ENCODE measurements around the gene TSEN2. TPM values are rescaled to one million over a fixed set of nuclear protein-coding genes. Genes with fewer than 3 reads are reported as not detected.

Gene TSEN2
- polyA plus RNA-seq, 3 donors, result 3.2 to 7.3 (median 3.9) TPM

DNA sequence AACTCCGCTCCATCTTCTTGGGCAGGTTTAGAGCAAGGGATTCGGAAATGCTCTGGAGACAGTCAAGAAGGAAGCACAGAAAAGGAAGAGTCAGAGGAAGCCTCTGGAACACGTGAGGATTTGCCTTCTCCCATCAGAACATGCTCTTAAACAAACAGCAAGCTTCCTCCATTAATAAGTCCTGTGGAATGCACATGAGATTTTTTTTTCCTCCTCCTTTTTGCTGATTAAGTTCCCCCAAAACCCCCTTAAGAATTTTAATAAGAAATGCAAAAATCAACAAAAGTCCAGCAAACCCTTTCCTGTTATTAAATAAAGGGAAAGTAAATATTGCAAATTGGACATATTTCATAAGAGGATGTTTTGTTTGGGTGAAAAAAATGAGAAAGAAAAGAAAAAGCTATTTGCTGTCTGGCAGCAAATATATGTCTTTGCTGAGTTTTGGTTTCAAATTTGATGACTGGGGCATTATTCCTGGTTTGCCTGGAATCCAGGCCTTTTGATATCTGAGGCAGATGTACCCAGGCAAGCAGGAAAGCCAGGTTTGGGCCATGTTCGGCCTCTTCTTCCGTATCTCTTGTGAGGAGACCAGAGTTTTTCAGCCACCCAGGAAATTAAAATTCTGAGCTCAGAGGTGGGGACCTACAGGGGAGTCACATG lies 7.9 kb upstream of the TSEN2 start:
- WGBS (ENCODE audit: insufficient coverage), result 100% methylated on average over 4 of the region's 5 CpGs
- H2AFZ ChIP-seq (ENCODE audit: insufficient read depth, low read depth, low read length, poor library complexity, severe bottlenecking), result peak overlapping the region; percentile 8
- DNase-seq, result no peak

DNA sequence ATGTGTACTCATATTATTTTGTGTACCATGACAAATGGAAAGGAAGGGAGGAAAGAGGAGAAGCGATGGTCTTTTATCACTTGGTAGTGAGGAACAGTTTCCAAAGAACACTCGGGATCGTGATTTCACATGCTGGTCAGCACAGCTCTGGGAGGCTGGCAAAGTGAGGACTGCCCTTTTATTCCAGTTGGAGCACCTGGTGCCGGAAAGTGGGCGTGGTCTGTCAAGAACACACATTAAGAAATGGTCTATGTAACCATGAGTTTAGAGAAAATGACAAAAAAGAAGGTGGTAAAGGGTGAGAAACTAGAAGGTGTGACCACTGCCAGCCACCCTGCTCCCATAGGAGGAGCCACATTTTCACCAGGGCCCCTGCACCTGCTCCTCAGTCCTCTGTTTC lies 7.0 kb upstream of the TSEN2 start:
- H4K20me1 ChIP-seq (ENCODE audit: insufficient read depth, low read length), result no peaks in the 10 kb centered on the region
- H3K9me3 ChIP-seq (replicated peaks in 1 of 2; ENCODE audit: control insufficient read depth in 1 of 2, insufficient read depth in 1 of 2, low read length in 2 of 2), result no peaks in the 10 kb centered on the region
- peaks cover 9 to 11% of the 10 kb centered on the region in 2 donors for H3K4me1 ChIP-seq (ENCODE audit: control insufficient read depth in 1 of 2, insufficient read depth in 2 of 2, low read length in 2 of 2)
- 100% methylated on average over 4 of the region's 5 CpGs for WGBS (ENCODE audit: insufficient coverage)
- no peaks in the 10 kb centered on the region for H3K36me3 Mint-ChIP-seq
- H2AFZ ChIP-seq (ENCODE audit: insufficient read depth, low read depth, low read length, poor library complexity, severe bottlenecking), result no peak overlapping the region
- no peak for DNase-seq
- H3K27me3 ChIP-seq (ENCODE audit: control insufficient read depth in 2 of 2, insufficient read depth in 2 of 2, low read length in 2 of 2), result no peaks in the 10 kb centered on the region
- no peak overlapping the region for H3K27ac Mint-ChIP-seq
- H3K4me3 Mint-ChIP-seq, result no peak overlapping the region
- no peaks in the 10 kb centered on the region for H3K9me3 Mint-ChIP-seq
- TF ChIP-seq, protein P1, sequence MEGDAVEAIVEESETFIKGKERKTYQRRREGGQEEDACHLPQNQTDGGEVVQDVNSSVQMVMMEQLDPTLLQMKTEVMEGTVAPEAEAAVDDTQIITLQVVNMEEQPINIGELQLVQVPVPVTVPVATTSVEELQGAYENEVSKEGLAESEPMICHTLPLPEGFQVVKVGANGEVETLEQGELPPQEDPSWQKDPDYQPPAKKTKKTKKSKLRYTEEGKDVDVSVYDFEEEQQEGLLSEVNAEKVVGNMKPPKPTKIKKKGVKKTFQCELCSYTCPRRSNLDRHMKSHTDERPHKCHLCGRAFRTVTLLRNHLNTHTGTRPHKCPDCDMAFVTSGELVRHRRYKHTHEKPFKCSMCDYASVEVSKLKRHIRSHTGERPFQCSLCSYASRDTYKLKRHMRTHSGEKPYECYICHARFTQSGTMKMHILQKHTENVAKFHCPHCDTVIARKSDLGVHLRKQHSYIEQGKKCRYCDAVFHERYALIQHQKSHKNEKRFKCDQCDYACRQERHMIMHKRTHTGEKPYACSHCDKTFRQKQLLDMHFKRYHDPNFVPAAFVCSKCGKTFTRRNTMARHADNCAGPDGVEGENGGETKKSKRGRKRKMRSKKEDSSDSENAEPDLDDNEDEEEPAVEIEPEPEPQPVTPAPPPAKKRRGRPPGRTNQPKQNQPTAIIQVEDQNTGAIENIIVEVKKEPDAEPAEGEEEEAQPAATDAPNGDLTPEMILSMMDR (IDR thresholded peaks at IDR 0.05), result no peak
- H3K36me3 ChIP-seq (replicated peaks in 1 of 2; ENCODE audit: control insufficient read depth in 1 of 2, insufficient read depth in 2 of 2, low read length in 2 of 2), result no peaks in the 10 kb centered on the region
- H3K4me1 Mint-ChIP-seq, result peaks cover 18% of the 10 kb centered on the region
- H3K4me3 ChIP-seq (replicated peaks in 1 of 3; ENCODE audit: low read depth in 2 of 3, low read length in 3 of 3), result no peak overlapping the region
- H3K79me2 ChIP-seq (ENCODE audit: insufficient read depth, low read length), result no peaks in the 10 kb centered on the region
- no peak overlapping the region for H3K9ac ChIP-seq (ENCODE audit: insufficient read depth, low read length, poor library complexity, severe bottlenecking)
- H3K27ac ChIP-seq (ENCODE audit: low read depth in 1 of 2, low read length in 2 of 2), result no peak overlapping the region
- no peak overlapping the region for H3K4me2 ChIP-seq (replicated peaks; ENCODE audit: extremely low read depth, low read length, poor library complexity, severe bottlenecking)
- intact Hi-C loops (cut with micrococcal nuclease), result loop anchor here in 1 of 2 donors (5.0 kb wide), 1 partner anchor 70 kb away; no protein-coding TSS in a partner anchor
- peaks cover 0 to 1% (median 0%) of the 10 kb centered on the region in 3 donors for H3K27me3 Mint-ChIP-seq (ENCODE audit: low read depth in 3 of 3)

More for the DNA sequence above, 7.9 kb upstream of the TSEN2 start:
- TF ChIP-seq, protein P1 (IDR thresholded peaks at IDR 0.05), result no peak
- H3K4me3 ChIP-seq (replicated peaks in 1 of 3; ENCODE audit: low read depth in 2 of 3, low read length in 3 of 3), result no peak overlapping the region
- Mint-ChIP-seq H3K27me3 (ENCODE audit: low read depth in 3 of 3) (peaks cover 0 to 5% (median 0%) of the 10 kb centered on the region in 3 donors), H3K4me3 (no peak overlapping the region), H3K9me3 (no peaks in the 10 kb centered on the region), H3K4me1 (peaks cover 20% of the 10 kb centered on the region), H3K36me3 (no peaks in the 10 kb centered on the region), H3K27ac (peak overlapping the region in 1 of 7 donors; percentile 15)
- H3K27ac ChIP-seq (ENCODE audit: low read depth in 1 of 2, low read length in 2 of 2), result no peak overlapping the region
- H4K20me1 ChIP-seq (ENCODE audit: insufficient read depth, low read length), result no peaks in the 10 kb centered on the region
- no peak overlapping the region for H3K4me2 ChIP-seq (replicated peaks; ENCODE audit: extremely low read depth, low read length, poor library complexity, severe bottlenecking)
- no peaks in the 10 kb centered on the region for H3K9me3 ChIP-seq (replicated peaks in 1 of 2; ENCODE audit: control insufficient read depth in 1 of 2, insufficient read depth in 1 of 2, low read length in 2 of 2)
- no peaks in the 10 kb centered on the region for H3K27me3 ChIP-seq (ENCODE audit: control insufficient read depth in 2 of 2, insufficient read depth in 2 of 2, low read length in 2 of 2)
- H3K36me3 ChIP-seq (replicated peaks in 1 of 2; ENCODE audit: control insufficient read depth in 1 of 2, insufficient read depth in 2 of 2, low read length in 2 of 2), result no peaks in the 10 kb centered on the region
- intact Hi-C loops (cut with micrococcal nuclease), result loop anchor here in 1 of 2 donors (5.0 kb wide), 1 partner anchor 69 kb away; no protein-coding TSS in a partner anchor
- no peak overlapping the region for H3K9ac ChIP-seq (ENCODE audit: insufficient read depth, low read length, poor library complexity, severe bottlenecking)
- no peaks in the 10 kb centered on the region for H3K79me2 ChIP-seq (ENCODE audit: insufficient read depth, low read length)
- peaks cover 9 to 11% of the 10 kb centered on the region in 2 donors for H3K4me1 ChIP-seq (ENCODE audit: control insufficient read depth in 1 of 2, insufficient read depth in 2 of 2, low read length in 2 of 2)

Measured in CD14-positive monocyte (primary cell).